Psoas muscle (tissue), 8 donors: ENCODE data around the gene CLRN2. TPM values are rescaled to one million over a fixed set of nuclear protein-coding genes. Genes with fewer than 3 reads are reported as not detected.

Source experiments
- ATAC-seq, 4 donors: fragments of 200-7000 bp; cut with Tn5 transposase; one replicate each; pipeline ENCODE4 v1.9.1; 2020; ENCODE audit warnings: moderate library complexity in 3 of 4, mild to moderate bottlenecking in 2 of 4
- DNase-seq, 2 donors: peaks; one replicate each; pipeline ENCODE4 v3.0.0-alpha.2; 2020
- H3K27ac ChIP-seq: fragments of 200-600 bp; one replicate; pipeline ENCODE4 v1.8.0; 2022
- H3K27me3 ChIP-seq, 3 donors: fragments of 200-600 bp in 1 of 3; one replicate each; pipeline versions ENCODE4 v1.6.1 to v1.8.0; 2013 to 2022; ENCODE audit warnings: low read length in 2 of 3, mild to moderate bottlenecking in 2 of 3, moderate library complexity in 1 of 3; ENCODE audit not compliant: insufficient read depth in 3 of 3
- H3K36me3 ChIP-seq, 2 donors: fragments of 200-600 bp in 1 of 2; one replicate each; pipeline versions ENCODE4 v1.6.1 to v1.8.0; 2013 to 2022; ENCODE audit warnings: low read depth in 1 of 2, mild to moderate bottlenecking in 1 of 2, moderate library complexity in 1 of 2; ENCODE audit not compliant: insufficient read depth in 1 of 2
- H3K4me1 ChIP-seq: fragments of 200-600 bp; one replicate; pipeline ENCODE4 v1.8.0; 2022
- H3K4me3 ChIP-seq: fragments of 200-600 bp; one replicate; pipeline ENCODE4 v1.8.0; 2022; ENCODE audit warnings: mild to moderate bottlenecking
- H3K9me3 ChIP-seq: fragments of 200-600 bp; one replicate; pipeline ENCODE4 v1.8.0; 2022
- CTCF ChIP-seq: fragments of 200-600 bp; IDR thresholded peaks from one replicate; pipeline ENCODE4 v1.8.0; 2022; ENCODE audit warnings: antibody characterized with exemption
- WGBS, 3 donors: extraction: QIAGEN DNeasy Blood & Tissue Kit; methylation state at CpG; one replicate each; pipeline versions ENCODE4 v1.1.6 to v1.1.7; 2013; 5-methylcytosine and 5-hydroxymethylcytosine counted together
- intact Hi-C, 2 donors: fragments of 100-400 bp; cut with DNase I; formaldehyde crosslinking; loops; one replicate each; pipeline versions ENCODE4 v1.11.0 to v1.14.2; 2022
- polyA plus RNA-seq, 3 donors: library from polyadenylated mRNA; stranded (reverse); fragments of 200-250 nt; gene quantifications; one replicate each; pipeline ENCODE4 v1.2.3, GENCODE V29; 2013
- total RNA-seq, 4 donors: library from RNA; stranded (reverse); fragmentation: NEBNext Ultra II Directional in 2 of 4; extraction: Animal tissue kit (Norgen Biotek cat#: 25700) in 2 of 4; gene quantifications; one replicate each; pipeline versions ENCODE4 v1.2.1 to v1.2.4, GENCODE V29; 2021 to 2023
- donor health status: healthy with polysubstance abuse.
- donor health status: DM: no; HTN: no; CAD: no; lungs with moderate emphysema.
- donor health status: Bipolar disorder and iron deficiency.
- donor health status: healthy.
- donor health status: DM: yes; HTN: yes; CAD: no.
- donor health status: DM: no; HTN: no; CAD: no.
- donor health status: DM: no; HTN: no; CAD: no.
- donor health status: DM: yes; HTN: yes; CAD: no.

Gene CLRN2
- total and polyA plus RNA-seq, 7 donors = not detected

- WGBS, 3 donors = 46 to 49% (median 47%) methylated on average over 3 of the region's 3 CpGs
- no peak for TF ChIP-seq CTCF
- H3K27ac ChIP-seq = no peak overlapping the region
- H3K4me3 ChIP-seq = no peak overlapping the region
- DNase-seq (no peak), ATAC-seq (no peak)
- H3K27me3 ChIP-seq = no peaks in the 10 kb centered on the region
- intact Hi-C loops = loop anchor here (5.0 kb wide), 3 partner anchors 92 to 1047 kb away; no protein-coding TSS in a partner anchor
- H3K9me3 ChIP-seq = no peaks in the 10 kb centered on the region
- H3K4me1 ChIP-seq = no peaks in the 10 kb centered on the region
- H3K36me3 ChIP-seq = no peaks in the 10 kb centered on the region
These were observed 29.9 kb downstream of the CLRN2 start for GRCh38 chr4:17544831-17545234.

- intact Hi-C loops = loop anchor here (5.0 kb wide), 3 partner anchors 92 to 1047 kb away; no protein-coding TSS in a partner anchor
- ATAC-seq = no peak
- no peak for DNase-seq
- H3K4me1 ChIP-seq = no peaks in the 10 kb centered on the region
- no peak overlapping the region for H3K27ac ChIP-seq
- no peaks in the 10 kb centered on the region for H3K27me3 ChIP-seq
- H3K36me3 ChIP-seq = no peaks in the 10 kb centered on the region
- H3K9me3 ChIP-seq = no peaks in the 10 kb centered on the region
- TF ChIP-seq CTCF = no peak
- no peak overlapping the region for H3K4me3 ChIP-seq
- WGBS, 3 donors = 70 to 75% (median 70%) methylated on average over 11 of the region's 11 CpGs
These were observed 30.6 kb downstream of the CLRN2 start for GRCh38 chr4:17545374-17546140.

GRCh38 chr4:17546222-17546621, 31.3 kb downstream of the CLRN2 start:
- intact Hi-C loops = loop anchor here (5.0 kb wide), 3 partner anchors 91 to 1046 kb away; no protein-coding TSS in a partner anchor

GRCh38 chr4:17546678-17547077, 31.7 kb downstream of the CLRN2 start:
- H3K4me3 ChIP-seq = no peak overlapping the region
- H3K4me1 ChIP-seq = no peaks in the 10 kb centered on the region
- ATAC-seq (no peak), DNase-seq (no peak)
- no peaks in the 10 kb centered on the region for H3K36me3 ChIP-seq
- no peaks in the 10 kb centered on the region for H3K27me3 ChIP-seq
- no peaks in the 10 kb centered on the region for H3K9me3 ChIP-seq
- 80 to 82% (median 80%) methylated on average over 12 of the region's 12 CpGs for WGBS, 3 donors
- no peak for TF ChIP-seq CTCF
- intact Hi-C loops = loop anchor here (5.0 kb wide), 3 partner anchors 91 to 1046 kb away; no protein-coding TSS in a partner anchor
- H3K27ac ChIP-seq = no peak overlapping the region

More at GRCh38 chr4:17546222-17546621, 31.3 kb downstream of the CLRN2 start:
- H3K4me1 ChIP-seq = no peaks in the 10 kb centered on the region
- H3K27ac ChIP-seq = no peak overlapping the region
- ATAC-seq (no peak), DNase-seq (no peak)
- WGBS, 3 donors = 81 to 89% (median 87%) methylated on average over 10 of the region's 10 CpGs
- no peaks in the 10 kb centered on the region for H3K27me3 ChIP-seq
- H3K9me3 ChIP-seq = no peaks in the 10 kb centered on the region
- H3K36me3 ChIP-seq = no peaks in the 10 kb centered on the region
- H3K4me3 ChIP-seq = no peak overlapping the region
- TF ChIP-seq CTCF = no peak
